NT2/D1 (cell line): Measurements from ENCODE around the gene SHISA6.

ENCODE experiments used
- SUZ12 ChIP-seq: IDR thresholded peaks from 2 replicates; pipeline ENCODE4 v1.6.1; 2011; ENCODE audit not compliant: insufficient read length, insufficient read depth; ENCODE audit errors: extremely low read depth
- YY1 ChIP-seq: IDR thresholded peaks from 2 replicates; pipeline ENCODE4 v1.6.1; 2011; ENCODE audit not compliant: insufficient read length, insufficient read depth
- ZNF274 ChIP-seq: IDR thresholded peaks from 2 replicates; pipeline ENCODE4 v1.6.1; 2011; ENCODE audit warnings: mild to moderate bottlenecking, low read depth, low read length

DNA sequence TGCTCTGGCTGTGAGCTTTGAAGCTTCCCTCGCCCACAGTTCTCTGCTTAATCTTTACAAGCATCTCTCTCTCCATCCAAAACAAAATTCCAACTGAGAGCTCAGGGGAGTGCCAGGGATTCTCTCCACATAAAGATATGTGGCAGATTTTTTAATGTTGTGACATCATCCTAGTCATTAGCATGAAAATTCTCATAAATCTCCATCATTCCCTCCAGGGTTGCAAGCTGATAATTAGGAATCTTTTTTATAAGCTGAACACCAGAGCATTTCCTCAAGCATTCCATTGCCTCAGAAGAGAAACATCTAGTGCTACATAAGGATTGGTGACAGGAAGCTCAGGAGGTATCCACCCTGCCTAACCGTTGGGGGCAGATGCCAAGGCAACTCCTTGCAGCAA, 274.9 kb downstream of the SHISA6 start:
- no peak for TF ChIP-seq ZNF274
- TF ChIP-seq YY1 = no peak
- no peak for TF ChIP-seq SUZ12
